ENCODE measurements around the gene SORCS3.

Gene SORCS3

GRCh38 chr10:105239311-105240219 lies 598.5 kb downstream of the SORCS3 start:
- Histone ChIP-seq H3K4me2 (ENCODE audit: low read depth, low read length) (no peak overlapping the region), H3K4me3 (ENCODE audit: low read length) (no peak overlapping the region), H3K9ac (ENCODE audit: low read length) (no peak overlapping the region), H3K9me3 (replicated peaks; ENCODE audit: insufficient read depth, low read length) (no peaks in the 10 kb centered on the region), H3F3A (ENCODE audit: insufficient read depth, low read length) (no peaks in the 10 kb centered on the region), H3K4me1 (ENCODE audit: low read length) (no peaks in the 10 kb centered on the region), H3K79me2 (ENCODE audit: low read length) (no peaks in the 10 kb centered on the region), H3K36me3 (replicated peaks; ENCODE audit: insufficient read depth, low read length) (no peaks in the 10 kb centered on the region), H4K20me1 (ENCODE audit: insufficient read depth, low read length) (no peaks in the 10 kb centered on the region), H3K27me3 (replicated peaks; ENCODE audit: insufficient read depth, low read length) (no peaks in the 10 kb centered on the region), H3K9me2 (replicated peaks; ENCODE audit: insufficient read depth, low read length) (no peaks in the 10 kb centered on the region), H2AFZ (ENCODE audit: low read length) (no peak overlapping the region), H3K27ac (ENCODE audit: low read length) (no peak overlapping the region)
- no peak for DNase-seq
- TF ChIP-seq EZH2 (optimal IDR thresholded peaks at IDR 0.05; ENCODE audit: low read depth, low read length) (no peak), EZH2phosphoT487 (IDR thresholded peaks at IDR 0.05; ENCODE audit: low read length) (no peak)
- TF ChIP-seq, protein P1, sequence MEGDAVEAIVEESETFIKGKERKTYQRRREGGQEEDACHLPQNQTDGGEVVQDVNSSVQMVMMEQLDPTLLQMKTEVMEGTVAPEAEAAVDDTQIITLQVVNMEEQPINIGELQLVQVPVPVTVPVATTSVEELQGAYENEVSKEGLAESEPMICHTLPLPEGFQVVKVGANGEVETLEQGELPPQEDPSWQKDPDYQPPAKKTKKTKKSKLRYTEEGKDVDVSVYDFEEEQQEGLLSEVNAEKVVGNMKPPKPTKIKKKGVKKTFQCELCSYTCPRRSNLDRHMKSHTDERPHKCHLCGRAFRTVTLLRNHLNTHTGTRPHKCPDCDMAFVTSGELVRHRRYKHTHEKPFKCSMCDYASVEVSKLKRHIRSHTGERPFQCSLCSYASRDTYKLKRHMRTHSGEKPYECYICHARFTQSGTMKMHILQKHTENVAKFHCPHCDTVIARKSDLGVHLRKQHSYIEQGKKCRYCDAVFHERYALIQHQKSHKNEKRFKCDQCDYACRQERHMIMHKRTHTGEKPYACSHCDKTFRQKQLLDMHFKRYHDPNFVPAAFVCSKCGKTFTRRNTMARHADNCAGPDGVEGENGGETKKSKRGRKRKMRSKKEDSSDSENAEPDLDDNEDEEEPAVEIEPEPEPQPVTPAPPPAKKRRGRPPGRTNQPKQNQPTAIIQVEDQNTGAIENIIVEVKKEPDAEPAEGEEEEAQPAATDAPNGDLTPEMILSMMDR (IDR thresholded peaks at IDR 0.05; ENCODE audit: low read length) = no peak

DNA sequence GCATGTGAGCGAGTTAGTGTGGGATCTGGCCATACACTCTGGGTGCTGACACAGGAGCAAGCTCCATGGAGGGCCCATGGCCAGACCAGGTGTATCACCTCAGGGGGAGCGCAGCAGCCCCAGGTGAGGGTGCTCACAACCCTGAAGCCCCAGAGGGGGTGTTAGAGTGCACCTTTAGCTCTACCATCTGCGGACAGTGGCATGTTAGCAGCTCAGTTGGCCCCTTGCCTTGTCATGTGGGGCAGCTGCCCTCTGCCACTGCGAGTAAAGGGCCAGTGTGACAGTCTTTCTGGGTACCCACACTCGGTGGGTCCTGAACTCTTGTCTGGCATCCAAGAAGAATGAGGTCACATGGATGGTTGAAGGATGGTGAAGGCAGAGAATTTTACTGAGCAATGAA lies 600.2 kb downstream of the SORCS3 start:
- H3K9me2 ChIP-seq (replicated peaks; ENCODE audit: insufficient read depth, low read length) = no peaks in the 10 kb centered on the region
- no peaks in the 10 kb centered on the region for H3K27me3 ChIP-seq (replicated peaks; ENCODE audit: insufficient read depth, low read length)
- DNase-seq = no peak
- no peaks in the 10 kb centered on the region for H3K4me1 ChIP-seq (ENCODE audit: low read length)
- H3K79me2 ChIP-seq (ENCODE audit: low read length) = no peaks in the 10 kb centered on the region
- no peaks in the 10 kb centered on the region for H3F3A ChIP-seq (ENCODE audit: insufficient read depth, low read length)
- H3K36me3 ChIP-seq (replicated peaks; ENCODE audit: insufficient read depth, low read length) = no peaks in the 10 kb centered on the region
- H3K4me2 ChIP-seq (ENCODE audit: low read depth, low read length) = no peak overlapping the region
- no peak overlapping the region for H3K4me3 ChIP-seq (ENCODE audit: low read length)
- H3K9ac ChIP-seq (ENCODE audit: low read length) = no peak overlapping the region
- H4K20me1 ChIP-seq (ENCODE audit: insufficient read depth, low read length) = no peaks in the 10 kb centered on the region
- TF ChIP-seq, protein P1 (IDR thresholded peaks at IDR 0.05; ENCODE audit: low read length) = no peak
- TF ChIP-seq EZH2phosphoT487 (IDR thresholded peaks at IDR 0.05; ENCODE audit: low read length) (no peak), EZH2 (optimal IDR thresholded peaks at IDR 0.05; ENCODE audit: low read depth, low read length) (no peak)
- no peaks in the 10 kb centered on the region for H3K9me3 ChIP-seq (replicated peaks; ENCODE audit: insufficient read depth, low read length)
- H2AFZ ChIP-seq (ENCODE audit: low read length) = no peak overlapping the region
- no peak overlapping the region for H3K27ac ChIP-seq (ENCODE audit: low read length)

- Histone ChIP-seq H4K20me1 (ENCODE audit: insufficient read depth, low read length) (no peaks in the 10 kb centered on the region), H3K27ac (ENCODE audit: low read length) (no peak overlapping the region), H3K79me2 (ENCODE audit: low read length) (no peaks in the 10 kb centered on the region), H2AFZ (ENCODE audit: low read length) (no peak overlapping the region), H3K4me1 (ENCODE audit: low read length) (no peaks in the 10 kb centered on the region), H3K27me3 (replicated peaks; ENCODE audit: insufficient read depth, low read length) (no peaks in the 10 kb centered on the region), H3F3A (ENCODE audit: insufficient read depth, low read length) (no peaks in the 10 kb centered on the region), H3K9me2 (replicated peaks; ENCODE audit: insufficient read depth, low read length) (no peaks in the 10 kb centered on the region), H3K9ac (ENCODE audit: low read length) (no peak overlapping the region), H3K9me3 (replicated peaks; ENCODE audit: insufficient read depth, low read length) (no peaks in the 10 kb centered on the region), H3K4me3 (ENCODE audit: low read length) (no peak overlapping the region), H3K36me3 (replicated peaks; ENCODE audit: insufficient read depth, low read length) (no peaks in the 10 kb centered on the region), H3K4me2 (ENCODE audit: low read depth, low read length) (no peak overlapping the region)
- no peak for DNase-seq
- TF ChIP-seq, protein P1 (IDR thresholded peaks at IDR 0.05; ENCODE audit: low read length) = no peak
- no peak for TF ChIP-seq EZH2phosphoT487 (IDR thresholded peaks at IDR 0.05; ENCODE audit: low read length)
- TF ChIP-seq EZH2 (optimal IDR thresholded peaks at IDR 0.05; ENCODE audit: low read depth, low read length) = no peak
These were observed 602.3 kb downstream of the SORCS3 start for GRCh38 chr10:105243381-105243780.

Measured in MM.1S (cell line).